ENCODE measurements around the gene RABL6.
"Not testable (repeated sequence)": the region's sequence is repeated elsewhere in the genome, so short reads cannot be mapped to it uniquely, and the experiment has no call there.

RABL6 gene

DNA sequence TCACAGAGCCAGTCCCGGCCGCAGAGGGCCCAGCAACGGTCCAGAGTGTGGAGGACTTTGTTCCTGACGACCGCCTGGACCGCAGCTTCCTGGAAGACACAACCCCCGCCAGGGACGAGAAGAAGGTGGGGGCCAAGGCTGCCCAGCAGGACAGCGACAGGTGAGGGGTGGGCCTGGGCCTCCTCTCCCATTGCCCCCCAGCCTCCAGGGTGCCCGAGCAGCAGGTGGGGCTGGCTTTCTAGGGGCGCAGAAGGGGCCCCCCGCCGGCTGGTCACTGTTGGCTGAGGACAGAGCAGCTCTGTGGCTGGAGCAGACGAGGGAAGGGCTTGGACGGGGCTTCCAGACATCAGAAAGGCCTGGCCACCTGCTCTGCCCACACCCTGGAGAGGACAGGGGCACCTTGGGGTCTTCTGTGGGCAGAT is 30.1 kb downstream of the RABL6 start:
- not testable (repeated sequence) for DNase-seq

DNA sequence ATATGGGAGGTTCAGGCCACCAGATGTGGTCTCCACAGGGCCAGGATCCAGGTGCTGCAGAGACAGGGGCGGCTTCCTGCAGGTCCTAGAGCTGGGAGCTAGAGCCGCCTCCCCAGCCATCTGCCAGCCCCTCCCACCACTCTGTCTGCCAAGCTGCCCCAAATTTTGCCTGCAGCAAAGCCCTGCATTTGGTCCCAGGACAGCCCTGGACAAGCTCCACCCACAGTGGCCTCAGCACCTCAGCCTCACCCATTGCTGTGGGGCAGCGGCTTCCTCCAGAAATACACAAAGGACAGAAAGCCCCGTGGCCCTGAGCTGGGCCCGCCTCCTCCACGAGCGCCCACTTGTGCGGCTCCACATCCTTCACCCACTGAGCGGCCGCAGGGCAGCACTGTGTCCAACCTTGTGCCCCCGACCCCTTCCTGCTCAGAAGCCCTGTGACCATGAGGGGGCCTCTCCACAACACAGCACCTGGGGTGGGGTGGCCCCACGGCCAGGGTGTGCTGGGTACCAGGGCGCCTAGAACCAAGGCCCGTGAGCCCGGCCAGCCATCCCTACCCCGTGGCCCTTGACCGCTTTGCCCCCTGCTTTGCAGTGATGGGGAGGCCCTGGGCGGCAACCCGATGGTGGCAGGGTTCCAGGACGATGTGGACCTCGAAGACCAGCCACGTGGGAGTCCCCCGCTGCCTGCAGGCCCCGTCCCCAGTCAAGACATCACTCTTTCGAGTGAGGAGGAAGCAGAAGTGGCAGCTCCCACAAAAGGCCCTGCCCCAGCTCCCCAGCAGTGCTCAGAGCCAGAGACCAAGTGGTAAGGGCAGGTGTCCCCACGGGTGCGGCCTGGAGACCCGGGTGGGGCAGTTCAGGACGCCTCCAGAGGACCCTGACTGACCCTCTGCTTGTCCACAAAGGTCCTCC is 30.8 kb downstream of the RABL6 start:
- no peak for DNase-seq

DNA sequence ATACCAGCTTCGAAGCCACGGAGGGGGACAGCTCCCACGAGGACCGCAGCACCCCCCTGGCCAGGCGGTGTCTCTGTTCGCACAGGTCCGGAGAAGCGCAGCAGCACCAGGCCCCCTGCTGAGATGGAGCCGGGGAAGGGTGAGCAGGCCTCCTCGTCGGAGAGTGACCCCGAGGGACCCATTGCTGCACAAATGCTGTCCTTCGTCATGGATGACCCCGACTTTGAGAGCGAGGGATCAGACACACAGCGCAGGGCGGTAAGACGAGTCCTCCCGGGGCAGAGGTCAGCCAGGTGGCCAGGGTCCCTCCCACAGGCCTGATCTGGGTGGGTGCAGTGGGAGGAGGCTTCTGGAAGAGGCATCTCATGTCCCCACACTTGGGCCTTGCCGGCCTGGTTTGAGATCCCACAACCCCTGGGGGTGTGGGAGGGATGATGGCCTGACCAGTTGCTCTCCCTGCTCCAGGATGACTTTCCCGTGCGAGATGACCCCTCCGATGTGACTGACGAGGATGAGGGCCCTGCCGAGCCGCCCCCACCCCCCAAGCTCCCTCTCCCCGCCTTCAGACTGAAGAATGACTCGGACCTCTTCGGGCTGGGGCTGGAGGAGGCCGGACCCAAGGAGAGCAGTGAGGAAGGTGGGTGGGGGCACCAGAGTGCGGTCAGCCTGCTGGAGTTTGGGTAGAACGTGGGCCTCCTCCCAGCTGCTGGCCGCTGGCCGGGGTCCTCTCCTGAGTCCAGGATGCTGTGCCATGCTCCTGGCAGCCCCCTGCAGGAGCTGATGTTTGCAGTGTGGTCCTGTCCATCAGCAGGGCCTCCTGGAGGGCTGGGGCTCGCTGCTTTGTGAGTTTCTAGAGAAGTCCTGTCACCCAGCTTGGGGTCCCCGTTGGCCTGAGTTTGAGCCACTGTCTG is 31.7 kb downstream of the RABL6 start:
- no peak for DNase-seq

DNA sequence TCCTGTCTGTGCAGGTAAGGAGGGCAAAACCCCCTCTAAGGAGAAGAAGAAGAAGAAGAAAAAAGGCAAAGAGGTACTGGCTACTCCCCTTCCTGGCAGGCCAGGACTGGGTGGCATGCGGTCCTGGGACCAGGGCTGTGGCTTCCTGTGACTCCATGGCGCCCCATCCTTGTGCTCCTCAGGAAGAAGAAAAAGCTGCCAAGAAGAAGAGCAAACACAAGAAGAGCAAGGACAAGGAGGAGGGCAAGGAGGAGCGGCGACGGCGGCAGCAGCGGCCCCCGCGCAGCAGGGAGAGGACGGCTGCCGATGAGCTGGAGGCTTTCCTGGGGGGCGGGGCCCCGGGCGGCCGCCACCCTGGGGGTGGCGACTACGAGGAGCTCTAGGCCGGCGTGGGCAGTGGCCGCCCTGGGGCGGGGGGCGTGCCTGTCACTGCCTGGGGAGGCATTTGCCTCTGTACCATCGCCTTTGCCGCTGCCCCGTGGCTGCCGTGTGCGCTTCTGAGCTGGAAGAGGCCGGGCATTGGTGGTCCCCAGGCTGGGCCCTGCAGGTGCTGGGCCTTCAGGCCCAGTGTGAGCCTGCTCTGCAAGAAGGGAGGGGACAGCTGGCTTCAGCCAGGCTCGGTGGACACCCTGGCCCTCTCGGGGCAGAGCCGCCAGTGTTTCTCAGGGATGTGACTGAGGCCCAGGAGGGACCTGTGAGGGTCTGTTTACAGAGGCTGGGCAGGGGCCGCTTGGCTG is 32.6 kb downstream of the RABL6 start:
- no peak for DNase-seq

DNA sequence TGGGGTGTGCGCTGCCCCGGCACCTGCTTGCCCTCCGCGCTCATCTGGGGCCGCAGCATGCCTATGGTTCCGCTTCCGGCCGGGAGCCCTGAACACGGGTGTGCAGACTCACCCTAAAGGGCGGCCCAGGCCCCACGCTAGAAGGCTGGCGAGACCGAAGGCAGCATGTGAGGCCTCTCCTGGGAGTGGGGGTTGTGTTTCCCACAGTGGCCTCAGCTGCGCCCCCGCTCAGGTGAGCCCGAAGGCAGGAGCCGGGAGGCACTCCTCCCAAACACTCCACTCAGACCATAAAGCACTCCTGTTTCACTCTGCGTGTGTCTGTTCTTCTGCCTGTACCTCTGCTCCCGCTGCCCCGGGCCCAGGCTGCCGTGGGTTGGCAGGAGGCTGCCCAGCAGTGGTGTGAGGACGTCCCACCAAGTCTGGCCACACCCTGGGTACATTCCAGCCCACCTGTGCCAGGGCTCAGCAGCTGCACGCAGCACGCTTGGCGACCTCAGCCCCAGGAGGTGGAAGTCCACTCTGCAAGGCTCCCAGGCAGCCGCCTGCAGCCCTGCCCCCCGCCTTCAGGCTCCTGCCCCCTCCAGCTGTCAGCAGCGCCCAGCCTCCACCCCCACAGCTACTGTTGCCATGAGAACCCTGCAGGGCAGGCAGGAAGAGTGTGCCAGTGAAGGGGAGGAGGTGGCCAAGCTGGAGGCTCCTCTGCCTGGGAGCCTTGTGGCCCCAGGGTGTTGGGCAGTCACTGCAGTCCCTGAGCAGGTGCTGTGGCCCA is 33.3 kb downstream of the RABL6 start:
- DNase-seq: no peak

DNA sequence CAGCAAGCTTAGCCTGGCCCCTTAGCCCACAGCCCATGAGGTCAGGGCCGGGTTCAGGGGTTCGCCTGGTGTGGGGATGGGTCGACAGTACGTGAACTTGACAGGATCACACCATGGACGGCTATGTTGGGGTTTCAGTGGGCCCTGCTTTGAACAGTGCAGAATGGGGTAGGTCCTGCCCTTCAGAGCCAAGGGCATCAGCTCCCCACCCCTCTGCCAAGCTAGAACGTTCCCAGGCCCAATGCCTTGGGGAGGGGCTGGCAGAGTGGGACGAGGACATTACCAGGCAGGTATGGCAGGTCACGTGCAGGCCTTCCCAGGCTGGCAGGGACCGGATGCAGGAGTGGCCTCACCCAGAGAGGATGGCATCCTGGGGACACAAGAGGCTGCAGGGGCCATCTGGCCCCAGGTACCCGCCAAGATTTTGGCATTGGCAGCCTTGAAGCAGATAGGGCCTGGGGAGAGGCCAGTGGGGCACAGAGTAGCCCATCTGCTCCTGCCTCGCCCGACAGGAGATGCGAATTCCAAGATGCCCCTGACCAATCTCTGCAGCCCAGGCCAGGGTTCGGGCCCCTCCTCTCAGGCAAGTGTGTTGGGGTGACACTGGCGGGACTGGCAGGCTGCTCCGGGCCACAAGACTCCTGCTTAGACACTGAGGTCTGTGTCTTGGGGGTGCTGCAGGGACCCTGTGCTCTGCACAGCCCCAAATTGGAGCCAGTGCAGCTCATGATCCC is 34.1 kb downstream of the RABL6 start:
- not testable (repeated sequence) for DNase-seq

DNA sequence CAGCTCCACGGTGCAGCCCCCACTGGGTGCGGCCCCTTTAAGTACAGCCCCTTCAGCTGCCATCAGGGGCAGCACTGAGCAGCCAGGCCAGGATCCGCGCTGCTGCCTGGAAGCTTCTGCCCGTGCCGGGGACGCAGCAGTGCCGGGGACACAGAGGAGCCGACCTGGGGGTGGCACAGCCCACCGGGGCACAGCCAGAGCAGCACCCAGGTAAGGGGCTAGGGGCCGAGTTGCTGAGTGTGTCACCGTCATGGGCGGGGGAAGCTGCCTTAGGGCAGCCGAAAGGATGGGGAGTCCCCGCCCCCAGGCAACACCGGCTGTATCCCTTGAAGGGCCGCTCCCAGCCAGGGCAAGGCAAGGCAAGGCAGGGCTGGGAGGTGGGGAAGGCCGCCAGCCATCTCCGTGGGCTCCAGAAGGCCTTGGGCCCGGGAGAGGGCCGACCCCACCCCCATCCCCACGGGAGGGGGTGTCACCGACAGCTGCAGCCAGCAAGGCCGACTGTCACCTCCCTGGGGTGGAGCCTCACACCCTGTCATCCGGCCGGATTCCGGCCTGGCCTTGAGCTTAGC is 34.7 kb downstream of the RABL6 start, which contains the start of gene AJM1:
Gene AJM1 (plus strand): TSS at position 99 of the 569 bp plus-strand sequence. CDS start 1,937 bp downstream, outside the sequence.
- peak; percentile 59 to 84 (median 69) for DNase-seq

DNA sequence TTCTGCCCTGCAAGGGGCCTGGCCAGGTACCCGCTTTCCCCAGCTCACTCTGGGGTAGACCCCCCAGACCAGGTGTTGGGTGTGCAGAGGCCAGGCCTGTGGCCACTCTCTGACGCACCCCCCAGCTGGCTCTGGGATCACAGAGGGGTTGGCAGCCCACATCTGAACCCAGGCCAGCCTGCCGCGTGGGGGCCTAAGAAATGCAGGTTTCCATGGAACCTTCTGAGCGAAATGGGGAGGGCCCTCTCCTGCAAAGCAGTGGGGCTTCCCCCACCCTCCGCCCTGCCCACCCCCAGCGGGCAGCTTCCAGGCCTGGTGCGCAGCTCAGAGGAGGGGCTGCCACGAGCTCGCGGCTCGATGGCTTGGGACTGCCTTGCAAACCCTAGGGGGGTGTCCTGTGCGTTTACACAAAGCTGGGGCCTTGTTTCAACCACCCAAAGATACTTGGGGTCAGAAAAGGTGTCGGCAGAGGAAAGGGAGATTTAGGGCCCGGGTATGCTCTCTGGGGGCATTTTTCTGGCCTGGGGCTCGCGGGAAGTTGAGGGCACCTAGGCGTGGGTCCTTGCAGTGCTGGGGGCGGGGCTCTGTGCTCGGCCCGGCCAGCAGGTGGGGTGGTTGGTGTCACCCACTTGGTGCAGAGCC is 35.5 kb downstream of the RABL6 start:
- DNase-seq: not testable (repeated sequence)

DNA sequence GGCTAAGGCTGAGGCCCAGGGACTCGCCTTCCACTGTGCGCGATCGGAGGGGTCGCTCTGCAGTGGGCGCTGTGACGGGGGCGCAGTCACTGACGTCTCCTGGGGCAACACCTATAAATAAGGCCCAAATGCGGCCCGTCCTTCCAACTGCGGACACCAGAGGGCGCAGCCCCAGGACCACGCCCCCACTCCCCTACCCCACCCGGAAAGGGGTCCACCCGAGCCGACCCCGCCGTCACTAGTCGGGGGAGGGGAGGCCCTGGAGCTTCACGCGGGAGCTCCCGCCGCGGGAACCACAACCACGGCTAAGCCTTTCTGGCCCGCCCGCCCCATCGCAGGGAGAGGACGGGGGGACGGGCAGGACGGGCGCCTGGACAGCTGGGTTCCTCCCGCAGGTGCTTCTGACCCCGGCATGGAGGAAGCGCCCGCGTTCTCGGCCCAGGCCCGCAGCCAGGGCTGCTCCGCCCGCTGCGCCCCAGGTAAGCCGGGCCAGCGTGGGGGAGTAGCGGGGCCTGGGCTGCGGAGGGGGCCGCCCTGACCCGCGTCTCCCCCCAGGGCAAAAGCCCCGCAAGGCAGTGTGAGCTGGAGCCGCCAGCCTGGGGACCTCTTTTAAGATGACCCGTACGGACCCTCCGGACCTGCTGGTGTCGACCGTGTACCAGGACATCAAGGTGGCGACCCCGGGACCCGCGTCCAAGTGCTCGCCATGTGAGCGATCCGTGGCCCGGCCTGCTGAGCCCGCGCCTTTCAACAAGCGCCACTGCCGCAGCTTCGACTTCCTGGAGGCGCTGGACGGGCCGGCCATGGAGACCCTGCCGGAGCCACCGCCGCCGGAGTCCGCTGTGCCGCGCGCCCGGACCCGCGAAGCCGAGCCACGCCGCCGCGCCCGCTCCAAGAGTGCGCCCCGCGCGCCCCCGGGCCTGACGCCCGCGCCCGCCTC is 36.3 kb downstream of the RABL6 start:
- peak; percentile 39 to 50 (median 43) for DNase-seq

DNA sequence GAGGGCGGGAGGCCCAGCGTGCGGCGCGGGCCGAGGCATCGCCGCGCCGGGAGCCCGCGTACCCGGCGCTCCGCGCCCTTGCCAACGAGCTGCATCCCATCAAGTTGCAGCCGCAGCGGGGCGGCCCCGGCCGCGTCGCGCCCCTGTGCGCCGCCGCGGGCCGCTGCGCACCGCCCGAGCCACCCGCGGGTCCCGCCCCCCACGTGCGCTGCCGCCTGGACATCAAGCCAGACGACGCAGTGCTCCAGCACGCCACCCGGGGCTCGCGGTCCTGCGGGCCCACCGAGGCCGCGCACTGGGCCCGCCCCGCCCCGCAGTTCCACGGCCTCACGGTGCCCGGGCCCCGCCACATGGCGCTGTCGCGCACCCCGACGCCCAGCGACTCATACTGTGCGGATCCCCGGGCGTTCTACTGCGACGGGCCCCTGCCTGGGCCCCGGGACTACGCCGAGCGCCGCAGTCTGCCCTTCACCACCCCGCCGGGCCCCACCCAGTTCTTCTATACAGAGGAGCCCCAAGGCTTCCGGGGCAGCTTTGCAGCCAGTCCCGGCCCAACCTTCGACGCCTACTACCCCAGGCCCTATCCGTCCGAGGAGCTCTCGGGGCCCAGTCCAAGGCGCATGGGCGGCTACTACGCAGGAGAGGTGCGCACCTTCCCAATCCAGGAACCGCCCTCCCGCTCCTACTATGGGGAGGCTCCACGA is 37.2 kb downstream of the RABL6 start:
- DNase-seq: peak in 1 of 5 experiments; percentile 36

DNA sequence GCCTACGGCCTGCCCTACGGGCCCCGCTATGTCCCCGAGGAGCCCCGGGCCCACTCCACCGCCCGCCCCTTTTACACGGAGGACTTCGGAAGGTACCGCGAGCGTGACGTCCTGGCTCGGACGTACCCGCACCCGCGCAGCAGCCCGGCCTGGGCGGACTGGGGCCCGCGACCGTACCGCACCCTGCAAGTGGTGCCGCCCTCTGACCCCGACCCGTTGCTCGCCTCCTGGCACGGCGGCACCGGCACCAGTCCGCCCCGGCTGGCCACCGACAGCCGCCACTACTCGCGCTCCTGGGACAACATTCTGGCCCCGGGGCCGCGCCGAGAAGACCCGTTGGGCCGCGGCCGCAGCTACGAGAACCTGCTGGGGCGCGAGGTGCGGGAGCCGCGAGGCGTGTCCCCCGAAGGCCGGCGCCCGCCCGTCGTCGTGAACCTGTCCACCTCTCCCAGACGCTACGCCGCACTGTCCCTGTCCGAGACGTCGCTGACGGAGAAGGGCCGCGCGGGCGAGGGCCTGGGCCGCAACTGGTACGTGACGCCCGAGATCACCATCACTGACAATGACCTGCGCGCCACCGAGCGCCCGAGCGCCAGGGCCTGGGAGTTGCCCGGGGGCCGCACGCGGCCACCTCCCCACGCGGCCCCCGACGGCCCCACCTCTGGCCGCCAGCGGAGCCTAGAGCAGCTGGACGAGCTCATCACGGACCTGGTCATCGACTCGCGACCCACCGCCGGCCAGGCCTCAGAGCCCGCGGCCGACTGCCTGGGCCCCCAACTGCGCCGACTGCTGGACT is 37.9 kb downstream of the RABL6 start:
- no peak for DNase-seq

DNA sequence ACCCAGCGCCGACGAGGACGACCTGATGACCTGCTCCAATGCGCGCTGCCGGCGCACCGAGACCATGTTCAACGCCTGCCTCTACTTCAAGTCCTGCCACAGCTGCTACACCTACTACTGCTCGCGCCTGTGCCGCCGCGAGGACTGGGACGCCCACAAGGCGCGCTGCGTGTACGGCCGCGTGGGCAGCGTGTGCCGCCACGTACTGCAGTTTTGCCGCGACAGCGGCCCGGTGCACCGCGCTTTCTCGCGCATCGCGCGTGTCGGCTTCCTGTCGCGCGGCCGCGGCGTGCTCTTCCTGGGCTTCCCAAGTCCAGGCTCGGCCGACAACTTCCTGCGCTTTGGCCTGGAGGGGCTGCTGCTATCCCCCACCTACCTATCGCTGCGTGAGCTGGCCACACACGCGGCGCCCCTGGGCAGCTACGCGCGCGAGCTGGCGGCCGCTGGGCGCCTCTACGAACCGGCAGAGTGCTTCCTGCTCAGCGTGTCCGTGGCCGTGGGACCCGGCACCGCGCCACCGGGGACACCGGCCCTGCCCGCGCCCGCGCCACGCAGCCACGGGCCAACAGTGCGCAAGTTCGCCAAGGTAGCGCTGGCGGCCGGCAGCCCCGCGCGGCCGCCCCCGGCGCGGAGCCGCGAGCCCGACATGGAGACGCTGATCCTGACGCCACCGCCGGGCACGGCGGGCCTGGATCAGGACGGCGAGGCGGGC is 38.8 kb downstream of the RABL6 start:
- DNase-seq: peak in 1 of 5 experiments; percentile 42

DNA sequence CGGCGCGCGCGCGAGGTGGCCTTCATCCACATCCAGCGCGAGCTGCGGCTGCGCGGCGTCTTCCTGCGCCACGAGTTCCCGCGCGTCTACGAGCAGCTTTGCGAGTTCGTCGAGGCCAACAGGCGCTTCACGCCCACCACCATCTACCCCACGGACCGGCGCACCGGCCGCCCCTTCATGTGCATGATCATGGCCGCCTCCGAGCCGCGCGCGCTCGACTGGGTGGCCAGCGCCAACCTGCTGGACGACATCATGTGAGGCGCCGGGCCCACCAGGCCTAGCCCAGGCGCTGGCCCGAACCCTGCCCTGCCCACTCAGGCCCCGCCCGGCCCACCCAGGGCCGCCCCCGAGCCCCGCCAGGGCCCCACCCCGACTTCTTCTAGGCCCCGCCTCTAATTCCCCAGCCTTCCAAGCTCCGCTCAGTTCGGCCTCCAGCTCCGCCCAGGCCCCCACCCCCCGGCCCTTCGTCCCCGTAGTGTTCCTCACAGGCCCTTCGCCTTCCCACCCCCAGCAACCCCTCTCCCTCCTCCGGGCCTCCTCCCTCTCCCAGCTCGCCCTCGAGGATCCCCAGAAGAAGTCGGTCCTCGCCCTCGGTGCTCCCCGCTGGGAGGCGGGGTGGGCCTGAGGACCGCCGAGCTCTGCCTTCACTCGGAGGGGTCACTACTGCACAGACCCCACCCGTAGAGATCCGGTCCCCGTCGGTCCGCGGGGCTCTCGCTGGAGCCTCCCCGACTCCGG is 39.5 kb downstream of the RABL6 start:
- peak in 1 of 5 experiments; percentile 45 for DNase-seq

DNA sequence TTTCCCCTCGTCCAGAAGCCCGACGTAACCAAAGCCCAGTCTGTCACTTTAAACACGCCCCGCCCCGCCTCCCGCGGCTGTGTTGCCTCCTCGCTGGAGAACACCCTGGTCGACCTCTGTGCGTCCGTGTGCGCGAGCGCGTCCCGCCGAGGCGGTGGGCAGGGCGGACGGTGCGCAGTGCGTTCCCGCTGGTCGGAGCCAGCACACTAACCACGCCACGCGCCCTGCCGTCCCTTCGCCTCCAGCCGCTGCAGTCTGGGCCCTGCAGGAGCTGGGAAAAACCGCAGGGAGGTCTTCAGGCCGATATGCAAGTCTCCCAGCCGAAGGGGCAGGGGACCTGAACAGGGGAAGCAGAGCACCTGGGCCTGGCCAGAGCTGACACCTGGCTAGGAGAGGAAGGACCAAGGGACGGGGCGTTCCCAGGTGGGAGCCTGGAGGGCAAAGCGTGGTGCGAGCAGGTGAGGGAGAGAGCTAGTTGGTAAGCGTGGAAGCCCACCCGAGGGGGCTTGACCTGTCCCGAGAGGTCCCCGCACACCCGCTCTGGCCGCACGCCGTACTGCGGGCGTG is 40.2 kb downstream of the RABL6 start:
- DNase-seq: peak; percentile 37 to 89 (median 59)

DNA sequence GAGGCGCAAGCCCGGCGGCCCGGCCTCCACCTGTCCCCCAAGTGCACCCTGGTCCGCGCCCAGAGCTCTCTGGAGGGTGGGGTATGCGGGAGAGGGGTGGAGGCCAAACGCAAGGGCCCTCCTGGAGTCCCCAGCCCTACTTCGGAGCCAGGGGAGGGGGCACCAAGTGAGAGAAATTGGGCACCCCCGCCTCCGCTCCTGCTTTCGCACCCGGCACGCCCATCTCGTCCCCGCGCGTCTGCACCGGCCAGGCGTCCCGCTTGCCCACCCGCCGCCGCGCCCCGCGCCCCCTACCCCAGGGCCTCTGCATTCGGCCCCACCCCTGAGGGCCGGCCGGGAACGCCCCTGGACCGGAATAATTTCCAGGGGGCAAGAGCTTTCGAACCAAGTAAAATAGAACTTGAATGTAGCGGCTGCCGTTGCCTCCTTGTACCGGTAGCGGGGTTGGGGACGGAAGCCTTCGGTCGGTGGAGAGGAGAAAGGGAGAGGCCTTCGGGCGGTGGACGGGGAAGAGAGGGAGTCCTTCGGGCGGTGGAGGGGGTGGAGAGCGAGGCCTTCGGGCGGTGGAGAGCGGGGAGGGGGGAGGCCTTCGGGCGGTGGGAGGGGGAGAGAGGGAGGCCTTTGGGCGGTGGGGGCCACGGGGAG is 40.8 kb downstream of the RABL6 start:
- peak in 1 of 5 experiments; percentile 61 for DNase-seq
